ENCODE data around the gene TRAP1.
"Not testable (repeated sequence)": the region's sequence is repeated elsewhere in the genome, so short reads cannot be mapped to it uniquely, and the experiment has no call there.

TRAP1 gene

DNA sequence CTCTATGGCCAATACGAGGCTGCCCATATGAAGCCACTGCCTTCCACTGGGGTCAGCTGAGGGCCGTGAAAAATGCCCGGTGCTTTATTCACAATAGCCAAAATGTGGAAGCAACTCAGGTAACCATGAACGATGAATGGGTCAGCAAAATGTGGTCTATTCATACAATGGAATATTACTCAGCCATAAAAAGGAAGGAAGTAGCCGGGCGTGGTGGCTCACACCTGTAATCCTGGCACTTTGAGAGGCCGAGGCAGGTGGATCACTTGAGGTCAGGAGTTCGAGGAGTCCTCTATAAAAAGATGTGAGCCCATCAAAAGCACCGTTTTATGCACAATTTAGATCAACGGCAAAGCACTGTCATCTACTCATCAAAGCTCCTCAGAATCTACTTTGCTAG, 5.2 kb upstream of the TRAP1 start:
- no peak overlapping the region for H3K27ac ChIP-seq
- TF ChIP-seq, protein P1, sequence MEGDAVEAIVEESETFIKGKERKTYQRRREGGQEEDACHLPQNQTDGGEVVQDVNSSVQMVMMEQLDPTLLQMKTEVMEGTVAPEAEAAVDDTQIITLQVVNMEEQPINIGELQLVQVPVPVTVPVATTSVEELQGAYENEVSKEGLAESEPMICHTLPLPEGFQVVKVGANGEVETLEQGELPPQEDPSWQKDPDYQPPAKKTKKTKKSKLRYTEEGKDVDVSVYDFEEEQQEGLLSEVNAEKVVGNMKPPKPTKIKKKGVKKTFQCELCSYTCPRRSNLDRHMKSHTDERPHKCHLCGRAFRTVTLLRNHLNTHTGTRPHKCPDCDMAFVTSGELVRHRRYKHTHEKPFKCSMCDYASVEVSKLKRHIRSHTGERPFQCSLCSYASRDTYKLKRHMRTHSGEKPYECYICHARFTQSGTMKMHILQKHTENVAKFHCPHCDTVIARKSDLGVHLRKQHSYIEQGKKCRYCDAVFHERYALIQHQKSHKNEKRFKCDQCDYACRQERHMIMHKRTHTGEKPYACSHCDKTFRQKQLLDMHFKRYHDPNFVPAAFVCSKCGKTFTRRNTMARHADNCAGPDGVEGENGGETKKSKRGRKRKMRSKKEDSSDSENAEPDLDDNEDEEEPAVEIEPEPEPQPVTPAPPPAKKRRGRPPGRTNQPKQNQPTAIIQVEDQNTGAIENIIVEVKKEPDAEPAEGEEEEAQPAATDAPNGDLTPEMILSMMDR (conservative IDR thresholded peaks at IDR 0.05): no peak

DNA sequence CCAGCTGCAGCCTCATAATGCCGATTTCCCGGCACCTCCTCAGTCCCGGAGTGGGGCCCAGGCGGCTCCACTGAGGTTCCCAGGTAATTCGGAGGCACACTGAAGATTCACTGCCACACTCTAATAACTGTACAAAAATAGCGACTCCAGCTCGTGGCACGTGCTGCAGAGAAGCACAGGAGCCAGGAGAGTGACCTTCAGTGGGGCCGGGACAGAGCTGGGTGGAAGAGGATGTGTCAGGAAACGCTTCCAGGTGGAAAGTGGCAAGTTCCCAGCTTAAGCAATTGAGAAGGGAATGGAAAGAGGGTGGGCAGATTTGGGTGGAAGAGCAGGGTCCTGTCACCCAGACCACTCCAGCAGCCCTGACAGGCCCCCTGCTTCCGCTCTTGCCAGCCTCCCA, 3.1 kb upstream of the TRAP1 start:
- no peak overlapping the region for H3K27ac ChIP-seq
- TF ChIP-seq, protein P1 (conservative IDR thresholded peaks at IDR 0.05): no peak

DNA sequence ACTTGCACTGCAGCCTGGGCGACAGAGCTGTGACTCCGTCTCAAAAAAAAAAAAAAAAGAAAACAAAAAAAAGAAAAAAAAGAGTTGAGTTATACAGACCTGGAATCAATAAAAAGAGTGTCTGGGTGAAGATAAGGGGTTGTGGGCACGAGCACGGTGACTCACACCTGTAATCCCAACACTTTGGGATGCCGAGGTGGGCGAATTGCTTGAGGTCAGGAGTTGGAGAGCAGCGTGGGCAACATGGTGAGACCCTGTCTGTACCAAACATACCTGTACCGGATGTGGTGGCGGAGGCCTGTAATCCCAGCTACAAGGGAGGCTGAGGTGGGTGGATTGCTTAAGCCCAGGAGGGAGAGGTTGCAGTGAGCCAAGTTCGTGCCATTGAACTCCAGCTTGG, 1.3 kb upstream of the TRAP1 start:
- TF ChIP-seq, protein P1 (conservative IDR thresholded peaks at IDR 0.05): no peak
- H3K27ac ChIP-seq: no peak overlapping the region

DNA sequence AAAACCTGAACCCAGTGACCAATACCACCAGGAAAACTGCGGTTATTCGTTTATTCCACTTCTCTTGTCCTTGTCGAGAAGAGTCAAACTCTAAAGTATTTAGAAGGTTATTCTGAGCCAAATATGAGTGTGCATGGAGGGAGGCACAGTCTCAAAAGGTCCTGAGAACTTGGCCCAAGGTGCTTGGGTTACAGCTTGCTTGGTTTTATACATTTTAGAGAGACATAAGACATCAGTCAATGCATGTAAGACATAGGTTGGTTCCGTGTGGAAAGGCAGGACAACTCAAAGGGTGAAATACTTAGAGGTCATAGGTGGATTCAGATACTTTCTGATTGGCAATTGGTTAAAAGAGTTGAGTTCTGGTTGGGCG, 681 bp upstream of the TRAP1 start:
- H3K27ac ChIP-seq: peak overlapping the region; percentile 79

DNA sequence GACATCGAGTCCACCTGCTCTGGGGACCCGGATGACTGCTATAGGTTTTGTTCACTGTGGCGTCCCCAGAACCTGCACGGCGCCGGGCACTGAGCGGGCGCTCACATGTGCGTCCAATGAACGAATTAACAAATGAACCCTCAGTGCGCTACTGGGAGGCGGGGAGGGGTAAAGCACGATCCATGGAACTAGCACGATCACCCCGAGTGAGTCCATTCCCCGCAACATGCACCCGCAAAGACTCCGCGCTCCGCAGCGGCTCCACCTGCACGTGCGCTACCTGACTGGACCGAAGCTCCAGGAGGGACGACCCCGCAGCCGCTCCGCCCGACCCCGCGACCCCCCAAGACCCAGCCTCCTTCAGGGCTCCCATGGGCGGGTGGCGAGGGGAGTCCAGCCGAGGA, 491 bp downstream of the TRAP1 start:
- H3K27ac ChIP-seq: peak overlapping the region; percentile 79
- TF ChIP-seq, protein P1 (conservative IDR thresholded peaks at IDR 0.05): no peak

More for the DNA sequence above, 681 bp upstream of the TRAP1 start:
- TF ChIP-seq, protein P1 (conservative IDR thresholded peaks at IDR 0.05): no peak

DNA sequence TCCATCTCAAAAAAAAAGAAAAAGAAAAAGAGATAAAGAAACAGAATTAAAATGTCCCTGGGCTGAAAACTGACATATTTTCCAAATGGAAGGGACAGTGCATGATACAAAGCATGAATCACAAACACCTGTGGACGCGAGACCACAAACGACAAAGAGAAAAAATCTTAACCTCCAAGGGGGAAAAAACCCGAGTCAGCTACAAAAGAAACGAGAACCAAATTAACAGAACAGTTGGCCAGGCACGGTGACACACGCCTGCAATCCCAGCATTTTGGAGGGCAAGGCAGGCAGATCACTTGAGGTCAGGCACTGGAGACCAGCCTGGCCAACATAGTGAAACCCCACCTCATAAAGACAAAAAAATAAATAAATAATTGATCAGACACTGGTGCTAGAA, 1.9 kb downstream of the TRAP1 start:
- no peak overlapping the region for H3K27ac ChIP-seq
- TF ChIP-seq, protein P1 (conservative IDR thresholded peaks at IDR 0.05): no peak

DNA sequence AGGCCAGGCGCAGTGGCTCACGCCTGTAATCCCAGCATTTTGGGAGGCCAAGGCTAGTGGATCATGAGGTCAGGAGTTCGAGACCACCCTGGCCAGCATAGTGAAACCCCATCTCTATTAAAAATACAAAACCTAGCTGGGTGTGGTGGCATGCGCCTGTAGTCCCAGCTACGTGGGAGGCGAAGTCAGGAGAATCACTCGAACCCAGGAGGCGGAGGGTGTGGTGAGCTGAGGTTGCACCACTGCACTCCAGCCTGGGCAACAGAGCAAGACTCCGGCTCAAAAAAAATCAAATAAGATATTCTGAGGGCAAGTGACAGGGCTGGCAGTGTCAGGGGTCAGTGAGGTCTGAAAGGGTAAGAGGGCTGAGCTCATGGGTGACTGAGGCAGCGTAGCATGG, 2.9 kb downstream of the TRAP1 start:
- H3K27ac ChIP-seq: not testable (repeated sequence)

DNA sequence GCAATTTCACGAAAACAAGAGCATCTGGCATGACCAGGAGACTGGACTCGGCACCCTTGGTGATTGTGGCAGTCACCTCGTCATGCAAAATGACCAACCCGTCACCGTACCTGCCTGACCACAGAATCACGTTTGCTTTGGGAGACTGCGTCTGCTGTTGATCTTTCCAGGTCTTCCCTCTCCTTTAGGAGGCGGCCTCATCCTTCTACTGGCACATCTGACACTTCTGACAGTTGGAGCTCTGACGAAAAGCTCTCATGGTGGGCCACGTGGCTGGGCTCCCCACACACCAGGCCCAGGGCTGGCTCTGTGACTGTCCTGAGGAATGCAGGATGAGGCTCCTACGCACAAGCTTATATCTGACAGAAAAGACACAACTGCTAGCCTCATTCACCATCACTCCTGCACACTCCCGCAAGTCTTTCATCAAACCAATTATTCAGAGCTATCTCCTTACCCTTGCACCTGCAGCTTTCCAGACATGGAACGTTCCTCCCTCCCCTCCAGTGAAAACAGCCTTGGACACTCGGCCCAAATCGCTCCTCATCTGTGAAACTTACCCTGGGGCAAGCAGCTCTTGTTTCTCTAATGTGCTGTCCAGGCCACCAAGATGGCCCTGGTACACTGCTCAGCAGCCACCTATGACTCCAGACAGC, 3.6 kb downstream of the TRAP1 start:
- TF ChIP-seq, protein P1 (conservative IDR thresholded peaks at IDR 0.05): no peak
- H3K27ac ChIP-seq: no peak overlapping the region

All from VCaP (cell line).